Measurements from ENCODE around the gene HOXC11. TPM values are rescaled to one million over a fixed set of nuclear protein-coding genes. Genes with fewer than 3 reads are reported as not detected.

HOXC11 gene
- total RNA-seq, 1 donor from 2014 or later = not detected

DNA sequence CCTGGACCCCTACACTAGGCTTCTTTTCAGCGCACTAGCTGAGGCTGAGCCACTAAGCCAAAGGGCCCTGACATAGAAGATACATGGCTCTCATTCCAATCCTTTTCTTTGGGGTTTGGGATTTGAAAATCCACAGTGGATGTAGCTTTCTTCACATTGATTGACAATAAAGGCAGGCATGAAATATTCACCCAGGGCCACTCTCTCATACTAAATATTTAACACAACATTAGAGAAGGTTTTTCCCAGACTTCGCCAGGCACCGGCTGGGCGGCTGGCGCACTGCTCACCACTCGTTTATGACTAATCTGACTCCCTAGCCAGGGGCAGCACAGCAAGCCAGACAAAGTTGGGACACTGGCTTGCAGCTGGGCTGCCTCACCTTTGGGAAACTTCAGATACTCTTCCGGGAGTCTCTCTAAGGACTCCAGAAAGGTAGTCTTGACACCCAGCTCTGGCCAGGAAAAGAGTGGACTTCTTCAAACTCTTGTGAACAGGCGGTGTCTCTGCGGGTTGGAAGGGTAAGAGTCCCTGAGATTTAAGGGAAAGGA, 699 bp upstream of the HOXC11 start:
- Mint-ChIP-seq H3K4me3 (ENCODE audit: unreplicated experiment) (no peak overlapping the region), H3K9me3 (ENCODE audit: unreplicated experiment) (peaks cover 5% of the 10 kb centered on the region), H3K27ac (ENCODE audit: unreplicated experiment) (no peak overlapping the region), H3K27me3 (ENCODE audit: unreplicated experiment) (peaks cover 66% of the 10 kb centered on the region), H3K36me3 (ENCODE audit: unreplicated experiment) (no peaks in the 10 kb centered on the region), H3K4me1 (ENCODE audit: low read depth, unreplicated experiment) (no peaks in the 10 kb centered on the region)
- TF ChIP-seq, protein P1, sequence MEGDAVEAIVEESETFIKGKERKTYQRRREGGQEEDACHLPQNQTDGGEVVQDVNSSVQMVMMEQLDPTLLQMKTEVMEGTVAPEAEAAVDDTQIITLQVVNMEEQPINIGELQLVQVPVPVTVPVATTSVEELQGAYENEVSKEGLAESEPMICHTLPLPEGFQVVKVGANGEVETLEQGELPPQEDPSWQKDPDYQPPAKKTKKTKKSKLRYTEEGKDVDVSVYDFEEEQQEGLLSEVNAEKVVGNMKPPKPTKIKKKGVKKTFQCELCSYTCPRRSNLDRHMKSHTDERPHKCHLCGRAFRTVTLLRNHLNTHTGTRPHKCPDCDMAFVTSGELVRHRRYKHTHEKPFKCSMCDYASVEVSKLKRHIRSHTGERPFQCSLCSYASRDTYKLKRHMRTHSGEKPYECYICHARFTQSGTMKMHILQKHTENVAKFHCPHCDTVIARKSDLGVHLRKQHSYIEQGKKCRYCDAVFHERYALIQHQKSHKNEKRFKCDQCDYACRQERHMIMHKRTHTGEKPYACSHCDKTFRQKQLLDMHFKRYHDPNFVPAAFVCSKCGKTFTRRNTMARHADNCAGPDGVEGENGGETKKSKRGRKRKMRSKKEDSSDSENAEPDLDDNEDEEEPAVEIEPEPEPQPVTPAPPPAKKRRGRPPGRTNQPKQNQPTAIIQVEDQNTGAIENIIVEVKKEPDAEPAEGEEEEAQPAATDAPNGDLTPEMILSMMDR (IDR thresholded peaks at IDR 0.05; ENCODE audit: partially characterized antibody, unreplicated experiment) = no peak
- no peak for DNase-seq

DNA sequence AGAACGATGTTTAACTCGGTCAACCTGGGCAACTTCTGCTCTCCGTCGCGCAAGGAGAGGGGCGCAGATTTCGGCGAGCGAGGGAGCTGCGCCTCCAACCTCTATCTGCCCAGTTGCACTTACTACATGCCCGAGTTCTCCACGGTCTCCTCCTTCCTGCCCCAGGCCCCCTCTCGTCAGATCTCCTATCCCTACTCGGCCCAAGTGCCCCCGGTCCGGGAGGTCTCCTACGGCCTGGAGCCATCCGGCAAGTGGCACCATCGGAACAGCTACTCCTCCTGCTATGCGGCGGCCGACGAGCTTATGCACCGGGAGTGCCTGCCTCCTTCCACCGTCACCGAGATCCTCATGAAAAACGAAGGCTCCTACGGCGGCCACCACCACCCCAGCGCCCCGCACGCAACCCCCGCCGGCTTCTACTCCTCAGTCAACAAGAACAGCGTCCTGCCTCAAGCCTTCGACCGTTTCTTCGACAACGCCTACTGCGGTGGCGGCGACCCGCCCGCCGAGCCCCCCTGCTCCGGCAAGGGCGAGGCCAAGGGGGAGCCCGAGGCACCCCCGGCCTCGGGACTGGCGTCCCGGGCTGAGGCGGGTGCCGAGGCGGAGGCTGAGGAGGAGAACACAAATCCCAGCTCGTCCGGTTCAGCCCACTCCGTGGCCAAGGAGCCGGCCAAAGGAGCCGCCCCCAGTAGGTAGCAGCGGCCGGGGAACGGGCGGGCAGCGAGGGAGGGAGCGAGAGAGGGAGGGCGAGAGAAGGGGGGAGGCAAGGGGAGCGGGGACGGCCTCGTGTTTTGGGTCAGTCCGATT, 513 bp downstream of the HOXC11 start:
- Mint-ChIP-seq H3K9me3 (ENCODE audit: unreplicated experiment) (peaks cover 5% of the 10 kb centered on the region), H3K27ac (ENCODE audit: unreplicated experiment) (no peak overlapping the region)
- DNase-seq = no peak

GRCh38 chr12:53974084-53975063, 1.4 kb downstream of the HOXC11 start, which contains the start of gene HOTAIR:
Gene HOTAIR (minus strand): TSS chr12:53974954.
- Mint-ChIP-seq H3K36me3 (ENCODE audit: unreplicated experiment) (no peaks in the 10 kb centered on the region), H3K27me3 (ENCODE audit: unreplicated experiment) (peaks cover 61% of the 10 kb centered on the region), H3K9me3 (ENCODE audit: unreplicated experiment) (peaks cover 5% of the 10 kb centered on the region), H3K4me3 (ENCODE audit: unreplicated experiment) (no peak within 1 kb of the TSS), H3K4me1 (ENCODE audit: low read depth, unreplicated experiment) (no peaks in the 10 kb centered on the region), H3K27ac (ENCODE audit: unreplicated experiment) (no peak within 1 kb of the TSS)
- TF ChIP-seq, protein P1 (IDR thresholded peaks at IDR 0.05; ENCODE audit: partially characterized antibody, unreplicated experiment) = no peak
- no peak for DNase-seq

More for the DNA sequence above, 513 bp downstream of the HOXC11 start:
- Mint-ChIP-seq H3K4me3 (ENCODE audit: unreplicated experiment) (no peak overlapping the region), H3K36me3 (ENCODE audit: unreplicated experiment) (no peaks in the 10 kb centered on the region), H3K27me3 (ENCODE audit: unreplicated experiment) (peaks cover 62% of the 10 kb centered on the region), H3K4me1 (ENCODE audit: low read depth, unreplicated experiment) (no peaks in the 10 kb centered on the region)
- TF ChIP-seq, protein P1 (IDR thresholded peaks at IDR 0.05; ENCODE audit: partially characterized antibody, unreplicated experiment) = no peak

GRCh38 chr12:53975064-53975471, 2.1 kb downstream of the HOXC11 start:
- H3K4me3 Mint-ChIP-seq (ENCODE audit: unreplicated experiment) = no peak overlapping the region
- H3K9me3 Mint-ChIP-seq (ENCODE audit: unreplicated experiment) = peaks cover 5% of the 10 kb centered on the region
- H3K4me1 Mint-ChIP-seq (ENCODE audit: low read depth, unreplicated experiment) = no peaks in the 10 kb centered on the region
- H3K27me3 Mint-ChIP-seq (ENCODE audit: unreplicated experiment) = peaks cover 57% of the 10 kb centered on the region
- H3K36me3 Mint-ChIP-seq (ENCODE audit: unreplicated experiment) = no peaks in the 10 kb centered on the region
- TF ChIP-seq, protein P1 (IDR thresholded peaks at IDR 0.05; ENCODE audit: partially characterized antibody, unreplicated experiment) = no peak
- no peak overlapping the region for H3K27ac Mint-ChIP-seq (ENCODE audit: unreplicated experiment)
- no peak for DNase-seq

All from glutamatergic neuron (in vitro differentiated cells).